Measurements from ENCODE around the gene TM9SF1.

TM9SF1 gene, protein sequence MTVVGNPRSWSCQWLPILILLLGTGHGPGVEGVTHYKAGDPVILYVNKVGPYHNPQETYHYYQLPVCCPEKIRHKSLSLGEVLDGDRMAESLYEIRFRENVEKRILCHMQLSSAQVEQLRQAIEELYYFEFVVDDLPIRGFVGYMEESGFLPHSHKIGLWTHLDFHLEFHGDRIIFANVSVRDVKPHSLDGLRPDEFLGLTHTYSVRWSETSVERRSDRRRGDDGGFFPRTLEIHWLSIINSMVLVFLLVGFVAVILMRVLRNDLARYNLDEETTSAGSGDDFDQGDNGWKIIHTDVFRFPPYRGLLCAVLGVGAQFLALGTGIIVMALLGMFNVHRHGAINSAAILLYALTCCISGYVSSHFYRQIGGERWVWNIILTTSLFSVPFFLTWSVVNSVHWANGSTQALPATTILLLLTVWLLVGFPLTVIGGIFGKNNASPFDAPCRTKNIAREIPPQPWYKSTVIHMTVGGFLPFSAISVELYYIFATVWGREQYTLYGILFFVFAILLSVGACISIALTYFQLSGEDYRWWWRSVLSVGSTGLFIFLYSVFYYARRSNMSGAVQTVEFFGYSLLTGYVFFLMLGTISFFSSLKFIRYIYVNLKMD

DNA sequence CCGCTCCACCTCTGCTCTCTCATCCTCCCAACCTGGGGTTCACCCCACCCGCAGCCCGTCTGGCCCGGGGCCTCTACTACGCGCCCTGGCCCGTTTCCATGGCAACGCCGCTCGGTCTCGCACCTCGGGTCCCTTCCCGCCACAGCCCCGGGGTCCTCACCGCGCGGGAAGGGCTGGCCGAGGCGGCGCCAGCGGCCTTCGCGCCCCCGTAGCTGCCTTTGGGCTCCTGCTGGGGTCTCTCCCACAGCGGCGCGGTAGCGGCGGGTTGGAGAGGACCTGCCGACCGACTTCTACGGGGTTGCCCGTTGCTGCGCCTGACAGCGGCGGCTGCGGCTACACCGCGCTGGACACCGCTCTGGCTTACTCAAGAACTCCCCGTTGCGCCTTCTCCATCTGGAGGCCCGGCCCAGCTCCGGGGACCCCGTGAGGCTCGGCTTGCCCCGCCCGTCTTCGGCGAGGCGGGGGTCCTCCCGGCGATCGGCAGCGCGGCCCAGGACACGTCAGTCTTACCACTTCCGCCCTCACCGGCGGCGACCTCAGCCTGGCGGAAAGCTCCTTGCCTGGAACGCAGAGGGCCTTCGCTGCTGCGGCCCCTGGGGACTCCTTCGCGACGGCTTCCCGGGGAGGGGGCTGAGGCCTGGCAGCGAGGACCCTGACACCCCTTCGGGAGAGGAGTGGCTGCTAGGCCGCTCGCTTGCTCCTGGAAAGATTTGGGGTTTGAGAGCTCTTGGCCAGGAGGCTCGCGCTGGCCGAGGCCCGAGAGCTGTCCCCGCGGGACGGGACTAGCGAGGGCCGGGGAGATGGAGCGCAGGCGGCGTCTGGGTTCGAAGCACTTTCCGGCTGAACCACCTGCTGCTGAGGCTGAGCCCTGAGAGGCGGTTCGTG, at the start of gene TM9SF1:
Gene TM9SF1, minus strand, starts transcription at position 256 of the 885 bp plus-strand sequence. CDS start 422 bp downstream, outside the sequence.
- no peak for FAIRE-seq

- FAIRE-seq = no peak
Measured at GRCh38 chr14:24243336-24243836, 48.1 kb upstream of the TM9SF1 start.

DNA sequence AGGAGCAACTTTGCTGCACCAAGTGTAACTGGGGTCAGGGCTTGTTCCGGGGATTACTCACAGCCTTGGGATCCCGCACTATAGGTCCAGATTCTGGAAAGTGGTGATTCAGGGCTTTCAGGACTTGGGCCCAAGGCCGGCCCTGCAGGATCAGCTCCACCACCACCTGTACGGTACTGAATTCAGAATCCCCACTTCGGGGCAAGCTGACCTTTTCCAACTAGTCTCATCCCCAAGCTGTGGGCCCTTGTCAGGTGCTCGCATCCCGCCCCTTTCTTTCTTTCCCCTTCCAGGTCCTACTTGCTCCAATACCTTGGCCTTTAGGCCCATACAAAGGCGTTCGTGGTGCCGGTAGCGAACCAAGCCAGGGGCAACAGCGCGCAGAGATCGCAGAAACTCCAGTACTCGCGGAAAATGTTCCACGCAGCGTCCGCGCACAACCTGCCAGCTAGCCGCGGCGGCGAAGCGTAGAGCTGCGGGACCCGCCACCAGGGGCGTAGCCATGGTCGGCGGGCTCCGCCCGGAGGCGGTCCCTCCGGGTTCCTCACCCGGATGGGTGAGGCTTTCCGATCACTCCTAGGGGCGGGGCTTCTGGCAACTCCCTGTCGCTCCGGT, 46.7 kb upstream of the TM9SF1 start:
- FAIRE-seq = no peak

DNA sequence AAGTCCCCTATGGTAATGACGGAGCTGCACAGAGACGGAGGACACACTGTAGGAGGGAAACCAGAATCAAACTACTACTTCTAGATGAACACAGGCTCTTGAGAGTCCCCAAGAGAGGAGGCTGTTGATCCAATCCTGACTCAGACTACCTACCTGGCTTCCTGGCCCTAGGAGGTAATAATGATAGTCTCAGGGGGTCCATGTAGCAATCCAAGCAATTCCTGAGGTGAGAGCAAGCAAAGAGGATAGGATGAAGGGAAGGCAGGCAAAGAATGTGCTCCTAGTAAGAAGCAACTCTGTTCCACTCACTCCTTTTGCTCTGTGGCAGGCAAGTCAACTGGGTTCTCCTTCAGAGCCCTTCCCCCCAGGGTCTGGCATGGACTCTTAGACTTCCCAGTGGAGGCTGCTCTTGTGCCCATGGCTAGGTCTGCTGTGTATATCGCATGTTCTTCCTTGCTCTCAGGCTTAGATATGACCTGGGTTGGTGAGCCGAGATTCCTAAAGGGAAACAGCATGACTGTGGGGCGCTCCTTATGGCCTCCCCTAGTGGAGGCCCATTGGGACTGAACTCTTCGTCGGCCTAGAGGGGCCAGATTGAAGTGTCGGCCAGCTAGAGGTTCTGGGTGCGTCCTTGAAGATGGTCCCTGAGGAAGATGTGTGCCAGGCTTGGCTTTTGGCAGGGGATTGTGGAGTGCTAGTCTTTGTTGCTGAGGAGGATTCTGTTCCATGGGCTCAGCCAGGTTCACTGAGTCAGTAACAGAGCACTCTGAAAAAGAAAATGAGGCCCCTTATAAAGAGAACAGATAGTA, 45.1 kb upstream of the TM9SF1 start:
- no peak for FAIRE-seq

- FAIRE-seq = no peak
Measured at GRCh38 chr14:24238527-24239037, 43.3 kb upstream of the TM9SF1 start.

DNA sequence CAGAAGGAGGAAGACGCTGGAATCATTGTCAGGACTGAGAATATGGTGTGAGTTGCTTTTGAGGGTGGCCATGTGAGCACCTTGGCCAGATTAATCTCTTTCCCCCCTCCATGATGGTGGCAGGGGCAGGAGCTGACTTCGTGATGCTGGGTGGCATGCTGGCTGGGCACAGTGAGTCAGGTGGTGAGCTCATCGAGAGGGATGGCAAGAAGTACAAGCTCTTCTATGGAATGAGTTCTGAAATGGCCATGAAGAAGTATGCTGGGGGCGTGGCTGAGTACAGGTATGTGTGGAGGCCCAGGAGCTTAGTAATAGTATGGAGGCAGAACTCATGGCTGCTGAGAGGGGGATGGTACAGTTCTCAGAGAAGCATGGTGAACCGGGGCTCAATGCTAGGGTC, 42.9 kb upstream of the TM9SF1 start:
- FAIRE-seq = no peak

GRCh38 chr14:24237463-24237955, 42.3 kb upstream of the TM9SF1 start:
- FAIRE-seq = no peak

DNA sequence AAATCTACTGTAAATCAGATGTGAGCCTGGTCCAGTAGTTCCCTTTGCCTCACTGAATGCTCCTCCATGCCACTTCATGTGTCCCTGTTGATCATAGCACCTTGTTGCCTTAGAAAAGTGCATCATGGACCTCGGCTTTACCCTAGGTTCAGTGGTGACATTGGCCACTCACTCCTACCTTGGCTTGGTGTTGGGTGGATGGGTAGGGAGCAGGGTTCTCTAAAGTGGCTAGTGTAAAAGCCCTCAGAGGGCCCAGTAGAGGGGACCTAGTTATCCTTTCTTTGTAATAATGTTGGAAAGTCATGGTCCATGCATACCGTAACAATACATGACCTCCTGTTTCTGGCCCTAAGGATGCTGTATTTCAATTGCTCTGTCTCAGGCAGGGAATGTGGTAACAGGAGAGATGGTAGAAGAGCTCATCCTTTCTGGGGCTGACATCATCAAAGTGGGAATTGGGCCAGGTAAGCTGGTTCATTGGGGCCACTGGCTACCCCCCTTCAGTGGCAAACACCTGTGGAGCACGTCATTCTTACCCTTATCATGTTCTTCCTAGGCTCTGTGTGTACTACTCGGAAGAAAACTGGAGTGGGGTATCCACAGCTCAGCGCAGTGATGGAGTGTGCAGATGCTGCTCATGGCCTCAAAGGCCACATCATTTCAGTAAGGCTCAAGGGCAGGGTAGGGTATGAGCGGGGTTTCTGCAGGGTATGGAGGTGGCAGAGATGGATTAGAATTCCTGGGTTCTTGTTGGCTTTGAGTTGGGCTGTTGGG, 41.6 kb upstream of the TM9SF1 start:
- FAIRE-seq = no peak

DNA sequence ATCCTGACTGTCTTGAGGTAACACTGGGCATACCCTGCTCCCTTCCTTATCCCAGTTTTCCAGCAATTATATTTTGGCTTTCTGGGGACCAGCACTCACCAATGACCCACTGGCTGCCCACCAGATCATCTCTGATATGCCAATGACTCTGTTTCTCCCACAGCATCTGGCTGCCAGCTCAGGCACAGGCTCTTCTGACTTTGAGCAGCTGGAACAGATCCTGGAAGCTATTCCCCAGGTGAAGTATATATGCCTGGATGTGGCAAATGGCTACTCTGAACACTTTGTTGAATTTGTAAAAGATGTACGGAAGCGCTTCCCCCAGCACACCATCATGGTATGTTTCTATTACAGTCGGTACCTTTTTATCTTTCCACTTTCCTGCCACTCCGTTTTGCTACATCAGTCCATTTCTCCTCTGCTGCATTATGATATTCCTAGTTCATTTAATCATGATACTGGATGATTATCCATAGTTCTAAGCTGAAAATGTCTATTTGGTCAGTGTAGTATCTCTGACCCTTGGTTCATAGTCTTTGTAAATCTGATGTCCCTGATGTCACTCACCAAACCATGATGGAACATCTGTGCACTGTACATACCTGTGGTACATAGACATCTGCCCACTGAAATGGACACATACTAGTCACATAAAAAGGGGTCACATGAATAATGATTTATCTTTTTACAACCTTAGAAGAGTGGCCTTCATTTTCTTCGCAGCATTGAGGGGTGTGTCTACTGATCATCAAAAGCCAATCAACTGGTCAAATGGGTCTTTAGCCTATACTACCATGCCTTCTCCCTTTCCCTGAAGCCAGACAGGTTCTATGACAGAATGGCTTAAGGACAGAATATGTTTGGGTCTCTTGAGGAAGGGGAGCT, 40.8 kb upstream of the TM9SF1 start:
- FAIRE-seq = no peak

GRCh38 chr14:24234095-24235005, 39.1 kb upstream of the TM9SF1 start:
- no peak for FAIRE-seq

DNA sequence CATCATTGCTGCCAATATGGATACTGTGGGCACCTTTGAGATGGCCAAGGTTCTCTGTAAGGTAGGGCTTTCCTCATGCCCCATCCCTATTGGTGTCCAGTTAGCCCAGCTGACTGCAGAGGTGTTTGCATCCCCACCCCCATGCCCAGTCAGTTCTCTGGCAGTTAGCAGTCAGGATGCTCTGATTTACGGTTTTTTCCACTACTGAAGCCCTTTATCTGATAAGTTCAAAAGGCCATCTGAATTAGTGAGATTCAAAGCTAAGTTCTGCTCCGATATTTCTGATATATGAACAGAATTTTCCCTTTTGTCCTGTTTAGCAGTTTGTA, 38.3 kb upstream of the TM9SF1 start:
- FAIRE-seq = no peak

- no peak for FAIRE-seq
Measured at GRCh38 chr14:24232645-24233537, 37.6 kb upstream of the TM9SF1 start, which contains the start of gene GMPR2. Gene GMPR2 (plus strand): TSS chr14:24232929. CDS start chr14:24233254, 325 bp downstream.

DNA sequence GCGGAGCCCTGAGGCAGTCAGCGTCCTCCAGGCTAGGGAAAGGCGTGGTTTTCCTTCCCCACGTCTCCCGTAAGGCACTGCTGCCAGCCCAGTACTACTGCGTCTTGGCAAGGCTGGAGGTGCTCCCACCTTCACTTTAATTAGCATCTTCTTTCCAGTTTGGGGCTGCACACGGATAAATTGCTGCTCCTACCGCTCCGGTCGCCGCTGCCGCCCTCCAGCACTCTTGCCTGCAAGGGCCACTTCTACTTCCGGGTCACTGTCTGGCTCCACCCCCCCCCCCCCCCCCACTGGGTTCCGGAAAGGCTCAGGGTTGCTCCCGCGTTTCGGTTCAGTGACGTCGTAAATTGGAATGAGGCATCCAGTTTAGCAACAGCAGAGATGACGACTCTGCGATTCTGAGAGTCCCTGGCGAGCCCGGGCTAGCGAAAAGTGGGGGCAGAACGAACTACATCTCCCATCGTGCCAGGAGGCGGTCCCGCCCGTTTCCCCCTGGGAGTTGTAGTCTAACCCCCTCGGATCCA, 36.9 kb upstream of the TM9SF1 start, which contains the start of gene NEDD8:
Gene NEDD8, minus strand, starts transcription at position 247 of the 524 bp plus-strand sequence. Its CDS starts 100 bp downstream, at position 147.
- no peak for FAIRE-seq

DNA sequence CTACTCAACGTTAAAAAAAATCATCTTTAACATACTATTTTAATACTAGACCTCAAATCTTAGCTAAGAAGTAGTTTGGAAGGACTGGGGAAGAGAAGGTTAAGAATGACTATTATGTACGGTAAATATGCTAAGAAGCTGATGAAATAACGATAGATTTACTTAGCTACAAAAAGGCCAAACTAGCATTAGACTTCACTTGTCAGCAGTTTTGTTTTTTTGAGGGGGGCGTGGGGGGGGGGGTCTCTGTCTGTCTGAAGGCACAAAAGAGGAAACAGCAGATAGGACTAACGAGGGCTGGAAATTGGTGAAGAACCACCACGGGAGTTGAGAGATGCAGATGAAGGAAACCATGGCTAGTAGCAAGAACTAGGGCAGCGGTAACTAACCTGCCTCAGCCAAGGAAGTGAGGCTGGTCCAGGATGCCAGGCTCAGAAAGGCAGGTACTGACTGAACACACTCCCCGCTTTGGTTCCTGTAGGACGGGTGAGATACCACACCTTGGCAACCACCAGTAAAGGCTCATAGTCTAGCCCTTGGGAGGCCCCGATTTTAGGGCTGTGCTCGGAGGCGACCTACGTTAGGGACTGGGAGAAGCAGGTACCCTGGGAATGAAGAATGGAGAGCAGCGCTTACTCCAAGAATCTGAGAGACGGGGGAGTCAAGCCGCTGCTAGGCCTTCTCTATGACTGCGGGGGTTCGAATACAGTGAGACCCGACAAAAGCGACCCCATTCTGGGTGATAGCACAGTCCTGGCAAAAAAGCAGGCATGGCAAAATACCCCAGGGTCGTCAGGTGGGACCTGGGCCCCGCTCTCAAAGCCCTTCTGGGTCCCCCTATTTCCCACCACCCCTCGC, 36.3 kb upstream of the TM9SF1 start:
- no peak for FAIRE-seq

DNA sequence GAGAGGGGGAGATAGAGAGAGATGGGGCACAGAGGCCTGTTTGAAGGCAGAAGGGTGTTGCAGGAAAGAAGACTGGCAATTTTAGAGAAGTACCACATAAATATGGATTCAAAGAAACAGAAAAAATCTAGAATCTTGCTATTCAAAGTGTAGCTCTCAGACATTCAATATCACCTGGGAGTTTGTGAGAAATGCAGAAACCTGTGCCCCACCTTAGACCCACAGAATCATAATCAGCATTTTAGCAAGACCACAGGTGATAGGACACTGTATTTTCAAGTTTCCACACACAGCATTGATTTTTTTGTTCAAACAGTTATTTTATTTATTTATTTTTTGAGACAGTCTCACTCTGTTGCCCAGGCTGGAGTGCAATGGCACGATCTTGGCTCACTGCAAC, 33.7 kb upstream of the TM9SF1 start:
- no peak for FAIRE-seq

DNA sequence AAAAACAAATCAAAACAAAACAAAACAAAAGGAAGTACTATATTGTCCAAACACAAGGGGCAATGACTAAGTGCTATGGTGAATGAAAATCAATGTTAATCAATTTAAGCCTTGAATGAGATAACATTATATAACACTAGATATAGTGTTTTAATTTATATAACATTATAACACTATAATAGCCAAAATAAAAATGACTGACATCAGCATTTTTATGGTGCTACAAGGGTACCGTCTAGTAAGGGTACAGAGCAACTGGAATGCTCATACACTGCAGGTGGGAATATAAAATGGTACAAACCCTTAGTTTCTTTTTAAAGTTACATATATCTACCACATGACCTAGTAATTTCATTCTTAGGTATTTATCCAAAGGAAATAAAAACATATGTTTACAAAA, 31.2 kb upstream of the TM9SF1 start:
- FAIRE-seq = no peak

Data from islet of Langerhans (tissue), 1 donor.